ENCODE data around the gene CD69.

- TF ChIP-seq POLR2AphosphoS5 (IDR thresholded peaks at IDR 0.05; ENCODE audit: low read depth, low read length) (no peak), TAF1 (IDR thresholded peaks at IDR 0.05; ENCODE audit: borderline replicate concordance, insufficient read depth, low read length) (no peak)
Observed at GRCh38 chr12:9721394-9722092, 39.2 kb downstream of the CD69 start.
